ENCODE data around the gene SPECC1L. TPM values are rescaled to one million over a fixed set of nuclear protein-coding genes. Genes with fewer than 3 reads are reported as not detected.

The SPECC1L gene
- total RNA-seq, 6 donors from 2014 or later, result 37.7 to 80.6 (median 62.3) TPM

DNA sequence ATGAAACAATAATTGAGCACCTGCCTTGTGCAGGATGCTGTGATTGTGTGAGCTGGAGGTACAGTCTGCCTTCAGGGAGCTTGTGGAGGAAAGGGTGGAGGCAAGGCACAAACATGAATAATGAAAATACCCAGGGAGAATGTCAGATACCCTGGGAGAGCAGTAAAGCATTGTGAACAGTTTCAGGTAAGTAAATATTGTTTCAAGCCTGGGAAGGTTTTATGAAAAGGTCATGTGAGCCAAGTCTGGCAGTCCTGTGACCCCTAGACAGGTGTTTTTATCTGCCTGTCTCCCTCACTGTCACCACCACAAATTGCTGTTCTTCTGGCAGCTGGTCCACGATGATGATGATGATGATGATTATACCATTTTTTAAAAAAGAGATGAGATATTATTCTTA, 32.0 kb downstream of the SPECC1L start:
- H3K9me3 ChIP-seq, result no peaks in the 10 kb centered on the region
- ATAC-seq (ENCODE audit: low FRiP score in 2 of 2), result no peak
- H3K4me1 ChIP-seq, result peaks cover 35 to 54% (median 51%) of the 10 kb centered on the region in 4 donors
- H3K36me3 ChIP-seq, result peaks cover 0 to 8% (median 0%) of the 10 kb centered on the region in 4 donors
- H3K27me3 ChIP-seq, result no peaks in the 10 kb centered on the region
- H3K27ac ChIP-seq, result peak overlapping the region; percentile 66 to 81 (median 70)
- TF ChIP-seq POLR2AphosphoS5 (IDR thresholded peaks at IDR 0.05) (no peak), EP300 (IDR thresholded peaks at IDR 0.05) (no peak), POLR2A (IDR thresholded peaks at IDR 0.05) (no peak), CTCF (IDR thresholded peaks at IDR 0.05) (no peak)
- no peak overlapping the region for H3K4me3 ChIP-seq
- WGBS, 2 donors, result 50 to 53% methylated on average over 1 of the region's 1 CpG
- no peak for DNase-seq

DNA sequence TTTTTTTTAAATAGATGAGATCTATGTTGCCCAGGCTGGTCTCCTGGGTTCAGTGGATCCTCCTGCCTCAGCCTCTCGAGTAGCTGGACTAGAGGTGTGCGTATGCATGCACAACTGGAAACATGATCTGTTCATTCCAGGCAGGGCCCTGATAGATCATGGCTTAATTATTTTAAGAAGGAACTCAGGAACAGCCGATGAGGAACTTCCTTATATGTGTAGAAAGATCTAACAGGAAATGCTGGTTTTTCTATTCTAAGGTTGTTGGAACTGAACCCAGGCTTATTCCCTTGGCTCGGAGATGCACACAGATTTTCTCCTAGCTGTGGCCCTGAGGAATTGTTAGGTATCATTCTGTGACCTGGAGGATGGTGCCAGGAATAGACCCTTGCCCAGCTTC, 32.4 kb downstream of the SPECC1L start:
- H3K4me1 ChIP-seq, result peaks cover 35 to 54% (median 51%) of the 10 kb centered on the region in 4 donors
- no peak for DNase-seq
- no peaks in the 10 kb centered on the region for H3K27me3 ChIP-seq
- peaks cover 0 to 8% (median 0%) of the 10 kb centered on the region in 4 donors for H3K36me3 ChIP-seq
- TF ChIP-seq EP300 (IDR thresholded peaks at IDR 0.05) (no peak), POLR2A (IDR thresholded peaks at IDR 0.05) (no peak), POLR2AphosphoS5 (IDR thresholded peaks at IDR 0.05) (no peak), CTCF (IDR thresholded peaks at IDR 0.05) (no peak)
- peak overlapping the region; percentile 66 to 81 (median 70) for H3K27ac ChIP-seq
- WGBS, 2 donors, result 21 to 24% methylated on average over 4 of the region's 4 CpGs
- no peak overlapping the region for H3K4me3 ChIP-seq
- peak; percentile 36 to 39 for ATAC-seq (ENCODE audit: low FRiP score in 2 of 2)
- no peaks in the 10 kb centered on the region for H3K9me3 ChIP-seq

- WGBS, 2 donors, result 64 to 83% methylated on average over 1 of the region's 1 CpG
- no peaks in the 10 kb centered on the region for H3K9me3 ChIP-seq
- no peak overlapping the region for H3K4me3 ChIP-seq
- H3K27ac ChIP-seq, result peak overlapping the region; percentile 66 to 81 (median 70)
- peaks cover 35 to 52% (median 49%) of the 10 kb centered on the region in 4 donors for H3K4me1 ChIP-seq
- H3K27me3 ChIP-seq, result no peaks in the 10 kb centered on the region
- TF ChIP-seq EP300 (IDR thresholded peaks at IDR 0.05) (no peak), POLR2AphosphoS5 (IDR thresholded peaks at IDR 0.05) (peak in 1 of 2 donors; percentile 19)
- ATAC-seq (ENCODE audit: low FRiP score in 2 of 2), result peak; percentile 34 to 62
- no peak for DNase-seq
- H3K36me3 ChIP-seq, result peaks cover 0 to 8% (median 0%) of the 10 kb centered on the region in 4 donors
These were observed 33.5 kb downstream of the SPECC1L start for GRCh38 chr22:24304062-24304675.

- WGBS, 2 donors, result 26 to 35% methylated on average over 3 of the region's 3 CpGs
- Histone ChIP-seq H3K4me1 (peaks cover 35 to 59% (median 49%) of the 10 kb centered on the region in 4 donors), H3K9me3 (no peaks in the 10 kb centered on the region), H3K36me3 (peaks cover 0 to 12% (median 0%) of the 10 kb centered on the region in 4 donors), H3K27me3 (no peaks in the 10 kb centered on the region), H3K27ac (peak overlapping the region; percentile 52 to 81 (median 70)), H3K4me3 (no peak overlapping the region)
- TF ChIP-seq EP300 (IDR thresholded peaks at IDR 0.05) (no peak), CTCF (IDR thresholded peaks at IDR 0.05) (no peak), POLR2A (IDR thresholded peaks at IDR 0.05) (no peak), POLR2AphosphoS5 (IDR thresholded peaks at IDR 0.05) (no peak)
- DNase-seq, result no peak
- ATAC-seq (ENCODE audit: low FRiP score in 2 of 2), result no peak
These were observed 34.6 kb downstream of the SPECC1L start for GRCh38 chr22:24305260-24305692.

DNA sequence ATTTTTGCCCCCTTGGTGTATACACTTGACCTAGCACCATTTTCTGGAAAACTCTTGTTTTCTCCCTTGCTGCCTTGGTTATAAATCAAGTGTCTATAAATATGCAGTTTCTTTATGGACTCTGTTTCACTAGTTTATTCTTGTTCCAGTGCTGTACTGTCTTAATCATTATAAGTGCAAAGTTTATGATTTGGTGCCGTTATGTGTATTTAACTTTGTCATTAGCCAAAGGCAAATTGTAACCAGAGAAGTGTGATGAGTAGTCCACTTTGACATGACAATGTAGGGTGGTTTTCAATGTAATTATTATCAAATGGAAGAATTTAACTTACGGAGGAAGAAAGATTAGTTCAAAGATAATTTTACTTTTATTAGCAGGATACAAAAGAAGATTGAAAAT, 40.3 kb downstream of the SPECC1L start:
- Histone ChIP-seq H3K36me3 (peaks cover 7 to 50% (median 16%) of the 10 kb centered on the region in 4 donors), H3K27ac (no peak overlapping the region), H3K9me3 (no peaks in the 10 kb centered on the region), H3K4me1 (peaks cover 0 to 22% (median 12%) of the 10 kb centered on the region in 4 donors), H3K27me3 (no peaks in the 10 kb centered on the region), H3K4me3 (no peak overlapping the region)
- TF ChIP-seq POLR2A (IDR thresholded peaks at IDR 0.05) (no peak), EP300 (IDR thresholded peaks at IDR 0.05) (no peak), POLR2AphosphoS5 (IDR thresholded peaks at IDR 0.05) (no peak), CTCF (IDR thresholded peaks at IDR 0.05) (no peak)
- 79 to 96% methylated on average over 2 of the region's 2 CpGs for WGBS, 2 donors
- ATAC-seq (ENCODE audit: low FRiP score in 2 of 2) (no peak), DNase-seq (no peak)

Data from upper lobe of left lung (tissue), 6 donors.